ENCODE data around the gene IL27RA. TPM values are rescaled to one million over a fixed set of nuclear protein-coding genes. Genes with fewer than 3 reads are reported as not detected.

IL27RA gene
- total and polyA plus RNA-seq, 2 of the 4 experiments (the other 2 are of a cell fraction), result 2.9 to 5.1 TPM

DNA sequence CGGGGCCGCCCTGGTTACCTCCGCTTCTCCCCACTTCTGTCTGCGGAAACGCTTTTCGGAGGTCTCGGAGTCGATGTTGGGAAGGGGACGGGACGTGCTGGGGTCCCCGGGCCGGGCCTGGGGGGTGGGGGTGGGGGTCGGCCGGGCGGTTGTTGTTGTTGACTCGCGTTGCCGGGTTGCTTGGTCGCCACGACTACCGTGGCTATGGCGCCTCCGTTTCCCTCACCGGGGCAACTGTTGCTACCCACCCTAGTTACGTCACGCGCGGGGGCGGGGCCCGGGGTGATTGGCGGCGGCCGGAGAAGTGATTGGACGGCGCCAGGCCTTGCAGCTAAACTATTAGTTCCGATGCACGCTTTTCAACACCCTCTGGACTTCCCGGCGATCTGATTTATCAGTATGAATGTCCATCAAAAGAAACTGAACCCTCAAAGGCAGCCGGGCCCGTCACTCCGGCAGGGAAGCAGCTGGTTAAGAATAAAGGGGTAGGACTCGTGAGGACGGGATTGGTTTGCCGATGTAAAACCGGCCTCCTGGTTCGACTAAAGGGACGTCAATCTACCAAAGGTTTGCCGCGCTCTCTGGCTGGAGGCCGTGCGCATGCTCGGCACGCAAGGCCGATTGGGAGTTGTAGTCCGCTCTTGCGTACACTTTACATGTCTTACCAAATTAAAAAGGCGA, 25.3 kb upstream of the IL27RA start, which contains the start of gene RFX1 (continued):
- TF ChIP-seq MXI1 (IDR thresholded peaks at IDR 0.05; ENCODE audit: borderline replicate concordance, low read depth, low read length) (peak; percentile 99), RAD21 (IDR thresholded peaks at IDR 0.05; ENCODE audit: low read length) (no peak)
- TF ChIP-seq, protein P1, sequence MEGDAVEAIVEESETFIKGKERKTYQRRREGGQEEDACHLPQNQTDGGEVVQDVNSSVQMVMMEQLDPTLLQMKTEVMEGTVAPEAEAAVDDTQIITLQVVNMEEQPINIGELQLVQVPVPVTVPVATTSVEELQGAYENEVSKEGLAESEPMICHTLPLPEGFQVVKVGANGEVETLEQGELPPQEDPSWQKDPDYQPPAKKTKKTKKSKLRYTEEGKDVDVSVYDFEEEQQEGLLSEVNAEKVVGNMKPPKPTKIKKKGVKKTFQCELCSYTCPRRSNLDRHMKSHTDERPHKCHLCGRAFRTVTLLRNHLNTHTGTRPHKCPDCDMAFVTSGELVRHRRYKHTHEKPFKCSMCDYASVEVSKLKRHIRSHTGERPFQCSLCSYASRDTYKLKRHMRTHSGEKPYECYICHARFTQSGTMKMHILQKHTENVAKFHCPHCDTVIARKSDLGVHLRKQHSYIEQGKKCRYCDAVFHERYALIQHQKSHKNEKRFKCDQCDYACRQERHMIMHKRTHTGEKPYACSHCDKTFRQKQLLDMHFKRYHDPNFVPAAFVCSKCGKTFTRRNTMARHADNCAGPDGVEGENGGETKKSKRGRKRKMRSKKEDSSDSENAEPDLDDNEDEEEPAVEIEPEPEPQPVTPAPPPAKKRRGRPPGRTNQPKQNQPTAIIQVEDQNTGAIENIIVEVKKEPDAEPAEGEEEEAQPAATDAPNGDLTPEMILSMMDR (conservative IDR thresholded peaks at IDR 0.05; ENCODE audit: low read depth, low read length), result no peak
- TF ChIP-seq, protein P2, sequence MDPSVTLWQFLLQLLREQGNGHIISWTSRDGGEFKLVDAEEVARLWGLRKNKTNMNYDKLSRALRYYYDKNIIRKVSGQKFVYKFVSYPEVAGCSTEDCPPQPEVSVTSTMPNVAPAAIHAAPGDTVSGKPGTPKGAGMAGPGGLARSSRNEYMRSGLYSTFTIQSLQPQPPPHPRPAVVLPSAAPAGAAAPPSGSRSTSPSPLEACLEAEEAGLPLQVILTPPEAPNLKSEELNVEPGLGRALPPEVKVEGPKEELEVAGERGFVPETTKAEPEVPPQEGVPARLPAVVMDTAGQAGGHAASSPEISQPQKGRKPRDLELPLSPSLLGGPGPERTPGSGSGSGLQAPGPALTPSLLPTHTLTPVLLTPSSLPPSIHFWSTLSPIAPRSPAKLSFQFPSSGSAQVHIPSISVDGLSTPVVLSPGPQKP (IDR thresholded peaks at IDR 0.05; ENCODE audit: borderline replicate concordance, low read depth, low read length), result no peak

Data from IMR-90 (cell line).